H7 (cell line): ENCODE data around the gene MET. TPM values are rescaled to one million over a fixed set of nuclear protein-coding genes. Genes with fewer than 3 reads are reported as not detected.
"Not testable (repeated sequence)": the region's sequence is repeated elsewhere in the genome, so short reads cannot be mapped to it uniquely, and the experiment has no call there.

Experiments used
- DNase-seq: peaks from one replicate; pipeline ENCODE4 v3.0.0; 2012
- H3K27me3 ChIP-seq: 2 replicates; pipeline ENCODE4 v1.6.0; 2011; ENCODE audit warnings: mild to moderate bottlenecking, low read length; ENCODE audit not compliant: control insufficient read depth, insufficient read depth
- H3K36me3 ChIP-seq: replicated peaks from 2 replicates; pipeline ENCODE4 v1.5.1; 2011; ENCODE audit warnings: low read length; ENCODE audit not compliant: control insufficient read depth, insufficient read depth
- H3K4me3 ChIP-seq: 2 replicates; pipeline ENCODE4 v1.5.1; 2011; ENCODE audit warnings: low read depth, mild to moderate bottlenecking, control low read depth, low read length, moderate library complexity; ENCODE audit not compliant: insufficient read depth
- total RNA-seq: library from RNA; depleted of rRNA; stranded (reverse); fragments of >200 nt; shearing (Covaris generic); gene quantifications from 2 replicates; pipeline ENCODE4 v1.2.3, GENCODE V29; 2014

The MET gene
- total RNA-seq, 1 experiment from 2014 or later = 14.6 TPM

GRCh38 chr7:116754186-116754585 lies 82.2 kb downstream of the MET start:
- Histone ChIP-seq H3K36me3 (no peaks in the 10 kb centered on the region), H3K4me3 (no peak overlapping the region), H3K27me3 (no peaks in the 10 kb centered on the region)
- DNase-seq = no peak

- Histone ChIP-seq H3K36me3 (no peaks in the 10 kb centered on the region), H3K27me3 (no peaks in the 10 kb centered on the region), H3K4me3 (no peak overlapping the region)
- DNase-seq = no peak
Measured at GRCh38 chr7:116757283-116757682, 85.3 kb downstream of the MET start.

- not testable (repeated sequence) for DNase-seq, H3K4me3 ChIP-seq, H3K36me3 ChIP-seq, H3K27me3 ChIP-seq
Measured at GRCh38 chr7:116759642-116760041, 87.6 kb downstream of the MET start.

- no peak for DNase-seq
Measured at GRCh38 chr7:116762971-116763370, 91.0 kb downstream of the MET start.

GRCh38 chr7:116763647-116764046 lies 91.7 kb downstream of the MET start:
- no peak for DNase-seq
- H3K27me3 ChIP-seq = no peaks in the 10 kb centered on the region
- no peaks in the 10 kb centered on the region for H3K36me3 ChIP-seq
- H3K4me3 ChIP-seq = no peak overlapping the region

More at GRCh38 chr7:116762971-116763370, 91.0 kb downstream of the MET start:
- Histone ChIP-seq H3K4me3 (no peak overlapping the region), H3K36me3 (no peaks in the 10 kb centered on the region), H3K27me3 (no peaks in the 10 kb centered on the region)

GRCh38 chr7:116766881-116767280 lies 94.9 kb downstream of the MET start:
- H3K27me3 ChIP-seq = no peaks in the 10 kb centered on the region
- H3K36me3 ChIP-seq = no peaks in the 10 kb centered on the region
- DNase-seq = no peak
- no peak overlapping the region for H3K4me3 ChIP-seq

- H3K4me3 ChIP-seq = no peak overlapping the region
- H3K27me3 ChIP-seq = no peaks in the 10 kb centered on the region
- no peak for DNase-seq
- H3K36me3 ChIP-seq = no peaks in the 10 kb centered on the region
Measured at GRCh38 chr7:116769546-116769945, 97.5 kb downstream of the MET start.

- H3K36me3 ChIP-seq = no peaks in the 10 kb centered on the region
- H3K4me3 ChIP-seq = no peak overlapping the region
- H3K27me3 ChIP-seq = no peaks in the 10 kb centered on the region
- no peak for DNase-seq
Measured at GRCh38 chr7:116770941-116771340, 98.9 kb downstream of the MET start.

- H3K27me3 ChIP-seq = no peaks in the 10 kb centered on the region
Measured at GRCh38 chr7:116771640-116772039, 99.6 kb downstream of the MET start.

GRCh38 chr7:116772423-116772863 lies 100.4 kb downstream of the MET start:
- no peak for DNase-seq
- Histone ChIP-seq H3K4me3 (no peak overlapping the region), H3K27me3 (no peaks in the 10 kb centered on the region)

More at GRCh38 chr7:116771640-116772039, 99.6 kb downstream of the MET start:
- DNase-seq = no peak
- Histone ChIP-seq H3K4me3 (no peak overlapping the region), H3K36me3 (no peaks in the 10 kb centered on the region)

GRCh38 chr7:116772926-116773749 lies 101.1 kb downstream of the MET start:
- Histone ChIP-seq H3K36me3 (no peaks in the 10 kb centered on the region), H3K4me3 (no peak overlapping the region), H3K27me3 (no peaks in the 10 kb centered on the region)
- no peak for DNase-seq

More at GRCh38 chr7:116772423-116772863, 100.4 kb downstream of the MET start:
- H3K36me3 ChIP-seq = no peaks in the 10 kb centered on the region

GRCh38 chr7:116776046-116776445 lies 104.0 kb downstream of the MET start:
- H3K4me3 ChIP-seq = no peak overlapping the region
- no peak for DNase-seq
- H3K27me3 ChIP-seq = no peaks in the 10 kb centered on the region
- no peaks in the 10 kb centered on the region for H3K36me3 ChIP-seq

- H3K4me3 ChIP-seq = no peak overlapping the region
- no peaks in the 10 kb centered on the region for H3K27me3 ChIP-seq
- no peak for DNase-seq
- H3K36me3 ChIP-seq = no peaks in the 10 kb centered on the region
Measured at GRCh38 chr7:116776610-116777289, 104.8 kb downstream of the MET start.

- H3K4me3 ChIP-seq = no peak overlapping the region
- H3K27me3 ChIP-seq = no peaks in the 10 kb centered on the region
- no peak for DNase-seq
- no peaks in the 10 kb centered on the region for H3K36me3 ChIP-seq
Measured at GRCh38 chr7:116777651-116778281, 105.8 kb downstream of the MET start.

- Histone ChIP-seq H3K4me3 (no peak overlapping the region), H3K27me3 (no peaks in the 10 kb centered on the region), H3K36me3 (no peaks in the 10 kb centered on the region)
- no peak for DNase-seq
Measured at GRCh38 chr7:116779216-116779615, 107.2 kb downstream of the MET start.
